Measurements from ENCODE around the gene TXNRD2.

The TXNRD2 gene

DNA sequence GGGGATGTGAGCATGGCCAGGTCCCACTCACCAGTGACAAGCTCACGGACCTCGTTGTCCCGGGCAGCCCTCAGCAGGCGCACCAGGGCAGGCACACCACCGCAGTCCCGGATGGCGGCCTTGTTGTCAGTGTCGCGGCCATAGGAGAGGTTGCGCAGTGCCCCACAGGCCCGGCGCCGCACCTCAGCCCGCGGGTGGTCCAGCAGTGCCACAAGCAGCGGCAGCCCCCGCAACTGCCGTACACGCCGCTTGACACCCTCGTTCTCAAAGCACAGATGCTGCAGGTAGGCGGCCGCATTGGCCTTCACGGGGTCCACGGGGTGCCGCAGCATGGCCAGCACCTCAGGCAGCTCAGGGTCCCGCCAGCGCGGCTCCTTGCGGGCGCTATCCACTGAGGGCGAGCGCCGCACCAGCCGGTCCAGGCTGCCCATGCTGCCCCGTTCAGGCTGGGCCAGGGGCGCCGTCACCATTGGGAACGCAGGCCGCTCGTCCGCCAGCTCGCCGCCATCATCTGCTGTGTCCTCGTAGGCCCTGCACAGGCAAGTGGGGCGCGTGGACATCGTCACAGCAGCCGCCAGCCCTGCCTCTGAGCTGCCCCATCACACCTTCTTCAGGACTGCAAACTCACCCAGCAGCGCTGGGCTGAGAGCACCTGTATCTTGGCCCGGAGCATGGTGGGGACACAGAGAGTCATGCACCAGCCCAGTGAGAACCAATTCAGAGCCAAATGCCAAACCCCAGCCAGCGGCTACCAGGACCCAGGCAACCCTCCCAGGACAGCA lies 38.3 kb upstream of the TXNRD2 start:
- DNase-seq: no peak

- no peak for DNase-seq
Observed at GRCh38 chr22:19978748-19979147, 37.1 kb upstream of the TXNRD2 start.

DNA sequence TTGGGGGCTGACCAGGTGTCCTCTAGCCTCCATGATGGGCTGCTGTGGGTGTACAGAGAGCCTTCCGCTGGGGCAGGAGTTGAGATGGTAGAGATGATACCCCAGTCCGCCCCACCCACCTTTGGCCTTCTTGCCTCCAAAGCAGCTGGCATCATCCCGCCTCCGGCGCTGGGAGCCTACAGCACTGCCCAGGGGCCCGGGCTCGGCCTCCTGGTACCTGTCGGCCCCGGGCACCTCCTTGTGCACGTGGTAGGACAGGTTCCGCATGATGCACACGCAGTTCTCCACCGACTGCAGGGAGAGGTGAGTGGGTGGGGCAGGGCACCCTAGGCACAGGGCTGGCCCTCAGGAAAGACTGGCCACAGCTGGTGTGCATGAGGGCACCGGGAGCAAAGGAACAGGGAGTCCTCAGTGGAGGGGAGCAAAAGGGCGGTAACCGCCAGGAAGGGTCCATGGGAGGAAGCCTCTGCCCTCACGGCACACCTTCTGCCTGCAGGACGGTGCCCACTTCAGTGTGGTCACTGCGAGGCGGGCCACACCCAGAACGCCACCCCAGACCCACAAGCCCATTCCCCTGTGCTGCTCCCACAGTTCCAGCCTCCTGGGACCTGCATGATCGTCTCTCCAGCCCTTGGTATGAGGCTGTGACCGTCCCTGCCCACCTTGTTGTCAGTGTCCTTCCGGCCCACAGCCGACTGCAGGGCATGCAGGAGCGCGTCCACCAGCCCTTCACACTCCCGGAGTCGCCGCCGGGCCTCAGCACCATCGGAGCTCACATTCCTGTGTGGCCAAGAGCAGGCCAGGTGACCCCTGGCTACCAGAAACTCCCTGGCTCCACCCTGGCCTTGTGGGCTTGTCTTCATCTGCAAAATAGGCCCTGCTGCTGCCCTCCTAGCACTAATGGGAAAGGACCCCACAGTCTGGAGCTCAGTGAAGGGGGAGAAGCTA lies 36.0 kb upstream of the TXNRD2 start:
- no peak for DNase-seq

DNA sequence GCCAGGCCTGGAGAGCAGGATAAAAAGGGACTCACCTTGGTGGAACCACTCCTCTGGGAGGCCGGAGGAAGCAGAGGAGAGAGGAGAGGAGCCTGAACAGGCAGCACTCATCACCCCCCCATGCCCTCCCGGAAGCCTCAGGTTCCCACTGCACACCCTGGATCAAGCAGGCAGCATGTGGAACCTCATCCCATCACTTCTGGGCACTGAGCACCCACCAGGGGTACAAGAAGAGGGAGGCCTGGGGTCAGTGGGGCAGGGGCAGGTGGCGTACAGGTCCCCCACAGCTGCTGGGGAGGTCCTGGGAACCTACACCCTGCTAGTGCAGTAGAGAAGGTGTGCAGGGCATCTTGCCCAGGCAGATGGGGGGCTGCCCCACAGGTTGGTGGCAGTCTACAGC lies 35.1 kb upstream of the TXNRD2 start:
- DNase-seq: no peak

- DNase-seq: no peak
Observed at GRCh38 chr22:19975707-19976035, 34.1 kb upstream of the TXNRD2 start.

- no peak for DNase-seq
Observed at GRCh38 chr22:19974935-19975706, 33.5 kb upstream of the TXNRD2 start.

DNA sequence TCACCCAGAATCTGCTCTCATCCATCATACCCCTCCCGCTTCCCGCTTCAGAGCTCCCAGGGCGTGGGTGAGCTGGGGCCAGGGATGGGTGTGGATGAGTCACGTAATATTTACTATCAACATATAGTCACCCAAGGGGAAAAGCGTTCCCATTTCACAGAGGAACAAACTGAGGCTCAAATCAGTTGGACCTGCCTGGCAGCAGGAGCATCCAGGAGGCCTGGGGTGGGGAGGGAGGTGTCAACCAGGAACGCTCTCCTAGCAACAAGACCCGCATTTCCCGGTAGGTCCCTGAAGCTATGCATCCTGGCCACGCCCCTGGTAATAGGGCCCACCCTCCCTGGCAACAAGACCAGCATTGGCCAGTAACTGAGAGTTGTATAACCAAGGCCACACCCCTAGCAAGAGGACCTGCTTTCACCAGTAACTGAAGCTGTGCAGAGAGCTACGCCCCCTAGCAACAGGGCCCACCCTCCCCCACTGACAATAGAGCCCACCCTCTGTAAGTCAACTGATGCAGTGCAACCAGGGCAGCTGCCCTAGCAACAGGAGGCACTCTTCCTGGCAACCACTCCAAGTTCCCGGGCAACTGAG lies 32.7 kb upstream of the TXNRD2 start:
- DNase-seq: no peak

- no peak for DNase-seq
Observed at GRCh38 chr22:19973551-19974267, 32.1 kb upstream of the TXNRD2 start.

DNA sequence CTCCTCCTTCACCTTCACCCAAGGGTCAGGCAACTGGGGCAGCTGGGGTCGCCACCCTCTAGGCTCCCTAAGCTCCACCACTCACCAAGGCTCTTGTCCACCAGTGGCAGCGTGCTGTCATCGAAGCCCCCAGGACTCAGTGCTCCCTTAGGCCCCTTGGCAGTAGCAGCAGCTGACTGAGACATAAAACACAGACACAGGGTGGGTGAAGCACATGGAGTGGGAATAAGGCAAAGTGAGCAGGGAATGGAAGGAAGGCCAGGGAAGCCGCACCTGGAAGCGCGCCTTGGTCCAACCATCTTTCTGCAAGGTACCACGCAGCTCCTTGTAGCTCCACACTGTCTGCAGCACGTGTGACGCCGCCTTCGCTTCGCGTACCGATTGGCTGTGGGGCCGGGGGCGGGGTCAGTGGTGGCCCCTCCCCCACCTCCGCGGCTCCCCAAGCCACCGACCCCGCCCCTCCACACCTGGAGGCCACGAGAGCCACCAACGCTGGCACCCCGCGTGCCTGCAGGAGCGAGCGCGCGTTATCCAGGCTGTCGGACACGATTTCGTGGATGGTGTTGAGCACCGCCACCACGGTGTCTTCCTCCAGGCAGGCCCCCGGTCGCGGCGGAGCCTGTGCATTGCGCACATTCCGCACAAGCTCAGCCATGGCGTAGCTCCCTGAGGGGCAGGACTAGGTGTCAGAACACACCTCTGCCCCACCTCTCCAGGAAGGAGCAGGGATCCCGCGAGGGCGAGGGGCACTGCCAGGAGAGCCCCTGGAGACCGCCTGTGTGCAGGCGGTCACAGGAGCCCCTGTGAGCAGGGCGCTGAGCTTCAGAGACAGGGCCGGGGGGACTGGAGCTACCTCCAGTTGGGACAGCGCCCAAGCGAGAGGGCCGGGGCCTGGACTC lies 31.3 kb upstream of the TXNRD2 start:
- no peak for DNase-seq

DNA sequence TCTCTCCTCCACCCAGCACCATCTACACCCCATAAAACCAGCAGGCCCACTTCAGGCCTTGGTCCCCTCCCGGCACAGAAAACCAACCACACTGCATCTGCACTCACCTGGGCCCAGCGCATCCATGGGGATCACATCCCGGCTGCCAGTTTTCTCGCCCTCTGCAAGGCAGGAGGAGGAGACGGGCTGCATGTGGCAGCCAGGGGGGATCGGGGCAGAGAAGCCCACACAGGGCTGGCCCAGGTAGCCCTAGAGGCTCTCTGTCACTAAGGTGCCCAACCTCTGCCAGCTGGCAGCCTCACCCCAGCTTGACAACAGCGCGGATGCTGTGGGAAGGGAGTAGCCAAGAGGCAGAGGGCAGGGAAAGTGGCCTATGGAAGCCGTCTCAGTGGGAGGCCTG lies 30.6 kb upstream of the TXNRD2 start:
- DNase-seq: no peak

DNA sequence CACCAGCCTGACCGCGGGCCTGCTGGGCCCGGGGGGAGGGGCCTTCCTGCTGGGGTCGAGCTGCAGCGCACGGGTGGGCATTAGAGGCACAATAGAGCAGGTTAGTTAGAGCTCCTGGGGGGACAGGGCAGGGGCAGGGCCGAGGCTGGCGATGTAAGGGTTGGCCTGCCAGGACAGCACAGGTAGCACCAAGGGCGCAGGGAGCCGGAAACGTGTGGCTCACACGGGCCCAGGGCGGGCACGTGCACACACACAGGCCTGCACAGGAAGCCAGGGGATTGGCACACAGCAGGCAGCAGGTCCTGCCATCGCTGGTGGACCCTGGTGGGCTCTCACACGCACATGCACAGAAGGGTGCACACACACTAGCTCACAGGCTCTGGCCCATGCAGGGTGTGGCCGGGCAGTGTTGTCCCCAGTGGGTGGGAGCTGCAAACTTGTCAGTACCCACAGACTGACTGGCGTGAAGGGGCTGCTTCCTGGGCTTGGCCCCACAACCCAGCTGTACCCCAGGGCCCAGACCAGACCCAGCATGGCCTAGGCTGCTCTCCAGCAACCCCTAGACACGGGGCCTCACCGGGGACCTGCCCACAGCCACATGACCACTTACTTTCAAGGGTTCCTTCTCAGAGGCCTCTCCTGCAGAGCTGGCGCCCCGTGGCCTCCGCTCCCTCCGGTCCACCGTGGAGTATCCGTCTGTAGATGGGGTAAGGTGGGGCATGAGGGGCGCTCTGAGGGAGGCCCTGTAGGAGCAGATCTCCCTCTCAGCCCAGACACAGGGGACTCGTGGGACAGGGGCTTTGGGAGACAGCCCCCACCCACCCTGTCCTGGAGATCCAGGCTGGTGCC lies 29.9 kb upstream of the TXNRD2 start:
- DNase-seq: no peak

GRCh38 chr22:19970479-19971275 lies 29.1 kb upstream of the TXNRD2 start:
- no peak for DNase-seq

DNA sequence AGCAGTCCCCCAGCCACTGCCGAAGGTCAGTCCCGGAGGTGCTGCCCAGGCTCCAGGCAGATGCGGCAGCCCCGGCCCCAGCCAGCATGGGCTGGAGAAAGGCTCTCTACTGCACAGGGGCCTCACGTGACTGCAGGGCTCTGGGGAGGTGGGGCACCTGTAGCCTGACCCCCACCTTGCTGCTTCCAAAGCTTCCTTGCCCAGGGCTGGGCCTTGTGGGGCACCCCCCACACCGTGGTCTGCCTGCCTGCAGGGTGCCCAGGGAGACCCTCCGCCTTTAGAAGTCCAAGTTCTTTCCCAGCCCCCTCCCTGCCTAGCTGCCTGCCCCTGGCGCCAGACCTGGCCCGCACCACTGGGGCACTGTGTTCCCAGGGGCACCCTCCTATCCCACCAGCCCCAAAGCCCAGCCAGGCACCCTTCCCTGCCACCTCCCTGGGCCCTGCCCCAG lies 28.4 kb upstream of the TXNRD2 start:
- DNase-seq: no peak

DNA sequence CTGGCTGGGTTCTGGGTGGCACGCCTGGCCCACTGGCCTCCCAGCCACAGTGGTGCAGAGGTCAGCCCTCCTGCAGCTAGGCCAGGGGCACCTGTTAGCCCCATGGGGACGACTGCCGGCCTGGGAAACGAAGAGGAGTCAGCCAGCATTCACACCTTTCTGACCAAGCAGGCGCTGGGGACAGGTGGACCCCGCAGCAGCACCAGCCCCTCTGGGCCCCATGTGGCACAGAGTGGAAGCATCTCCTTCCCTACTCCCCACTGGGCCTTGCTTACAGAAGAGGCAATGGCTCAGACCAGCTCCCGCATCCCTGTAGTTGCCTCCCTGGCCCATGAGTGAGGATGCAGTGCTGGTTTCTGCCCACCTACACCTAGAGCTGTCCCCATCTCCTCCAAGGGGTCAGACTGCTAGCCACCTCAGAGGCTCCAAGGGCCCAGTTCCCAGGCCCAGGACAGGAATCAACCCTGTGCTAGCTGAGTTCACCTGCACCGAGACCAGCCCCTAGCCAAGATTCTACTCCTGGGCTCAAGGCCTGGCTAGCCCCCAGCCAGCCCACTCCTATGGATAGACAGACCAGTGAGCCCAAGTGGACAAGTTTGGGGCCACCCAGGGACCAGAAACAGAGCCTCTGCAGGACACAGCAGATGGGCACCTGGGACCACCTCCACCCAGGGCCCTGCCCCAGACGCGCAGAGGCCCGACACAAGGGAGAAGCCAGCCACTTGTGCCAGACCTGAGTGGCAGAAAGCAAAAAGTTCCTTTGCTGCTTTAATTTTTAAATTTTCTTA lies 27.7 kb upstream of the TXNRD2 start:
- no peak for DNase-seq

GRCh38 chr22:19968450-19968891 lies 26.9 kb upstream of the TXNRD2 start:
- DNase-seq: no peak

DNA sequence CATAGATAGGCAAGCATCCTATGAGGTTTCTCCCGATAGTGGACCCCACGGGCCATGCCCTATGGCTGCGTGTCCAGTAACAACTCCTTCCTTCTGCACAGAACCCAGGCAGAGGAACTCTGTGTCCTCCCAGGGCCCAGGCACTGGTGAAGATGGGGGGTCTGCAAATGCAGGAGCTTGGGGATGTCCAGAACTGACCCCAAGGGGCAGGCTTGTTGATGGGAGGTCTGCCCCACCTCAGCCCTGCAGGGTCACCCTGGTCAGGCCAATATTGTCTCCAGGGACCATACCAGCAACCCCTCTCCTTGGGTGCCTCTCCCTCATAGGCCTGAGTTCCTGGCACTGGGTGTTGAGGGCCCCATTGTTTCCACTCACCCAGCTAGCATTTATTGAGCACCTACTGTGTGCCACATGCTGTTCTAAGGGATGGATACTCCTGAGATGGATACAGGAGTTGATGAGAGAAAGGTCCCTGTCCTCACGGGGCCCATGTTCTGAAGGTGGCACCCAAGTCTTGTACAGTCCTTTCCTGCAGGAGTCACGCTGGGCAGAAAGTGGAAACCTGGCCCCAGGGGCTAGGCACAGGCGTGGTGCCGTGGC lies 26.3 kb upstream of the TXNRD2 start:
- no peak for DNase-seq

- DNase-seq: no peak
Observed at GRCh38 chr22:19966908-19967750, 25.5 kb upstream of the TXNRD2 start.

All from cortex of kidney (tissue), 1 donor.